Kidney (tissue), 14 donors: ENCODE data around the gene SPTBN1. TPM values are rescaled to one million over a fixed set of nuclear protein-coding genes. Genes with fewer than 3 reads are reported as not detected.

ENCODE experiments used
- DNase-seq, 5 donors: peaks; one replicate each; pipeline ENCODE4 v3.0.0-alpha.2; 2013 to 2020
- FAIRE-seq: peaks from 2 replicates; lab custom pipeline; 2012; peaks lifted over from hg19 to GRCh38; lab: Jason Lieb, UNC
- H3K27ac ChIP-seq, 2 donors: one replicate each; pipeline ENCODE4 v1.7.0; 2013; ENCODE audit warnings: low read depth in 2 of 2, low read length in 2 of 2, inconsistent platforms in 1 of 2
- H3K27me3 ChIP-seq: one replicate; pipeline ENCODE4 v1.7.1; 2013; ENCODE audit warnings: low read length, inconsistent platforms; ENCODE audit not compliant: control insufficient read depth, insufficient read depth
- H3K36me3 ChIP-seq, 3 donors: one replicate each; pipeline versions ENCODE4 v1.7.0 to v1.7.1; 2013; ENCODE audit warnings: low read length in 3 of 3, control low read depth in 1 of 3, inconsistent platforms in 1 of 3; ENCODE audit not compliant: insufficient read depth in 3 of 3, control insufficient read depth in 2 of 3
- H3K4me1 ChIP-seq, 3 donors: one replicate each; pipeline versions ENCODE4 v1.7.0 to v1.7.1; 2013; ENCODE audit warnings: low read length in 3 of 3, inconsistent platforms in 1 of 3, low read depth in 1 of 3; ENCODE audit not compliant: control insufficient read depth in 2 of 3, insufficient read depth in 2 of 3
- H3K4me3 ChIP-seq, 3 donors: one replicate each; pipeline versions ENCODE4 v1.7.0 to v1.8.1; 2013; ENCODE audit warnings: low read length in 3 of 3, control low read depth in 1 of 3, inconsistent platforms in 1 of 3
- H3K9ac ChIP-seq, 3 donors: one replicate each; pipeline versions ENCODE4 v1.7.0 to v1.7.1; 2013; ENCODE audit warnings: low read length in 3 of 3, control low read depth in 1 of 3, inconsistent platforms in 1 of 3
- H3K9me3 ChIP-seq, 3 donors: one replicate each; pipeline versions ENCODE4 v1.7.0 to v1.7.1; 2013; ENCODE audit warnings: low read length in 3 of 3, control low read depth in 1 of 3, inconsistent platforms in 1 of 3; ENCODE audit not compliant: control insufficient read depth in 2 of 3, insufficient read depth in 1 of 3
- intact Hi-C: fragments of 100-400 bp; cut with DNase I; formaldehyde crosslinking; loops from one replicate; pipeline ENCODE4 v1.11.1; 2022
- polyA plus RNA-seq: library from polyadenylated mRNA; stranded (reverse); fragments of 350-450 nt; fragmentation: Illumina TruSeq; extraction: RNeasy Lipid Tissue Mini Kit (QIAGEN cat#74804); gene quantifications from one replicate; pipeline ENCODE4 v1.2.3, GENCODE V29; 2014; ENCODE audit warnings: low read depth, low replicate concordance; ENCODE audit not compliant: insufficient read depth
- total RNA-seq: library from RNA; stranded (reverse); fragmentation: NEBNext Ultra II Directional; extraction: Animal tissue kit (Norgen Biotek cat#: 25700); gene quantifications from one replicate; pipeline ENCODE4 v1.2.1, GENCODE V29; 2021
- TF ChIP-seq, protein P1 (sequence below): IDR thresholded peaks from 3 replicates; pipeline ENCODE4 v1.5.1; 2012; ENCODE audit warnings: mild to moderate bottlenecking, moderate library complexity, borderline replicate concordance; ENCODE audit not compliant: insufficient read depth; ENCODE audit errors: extremely low read depth
- donor health status: control.
- donor health status: control.
- donor health status: control.
- donor health status: control.
- donor health status: control.
- donor health status: DM: yes; HTN: yes; CAD: no.
- donor health status: Normal renal cell carcinoma (clear cell type).

Gene SPTBN1
- total and polyA plus RNA-seq, 2 donors from 2014 or later = 93.2 to 313 TPM

DNA sequence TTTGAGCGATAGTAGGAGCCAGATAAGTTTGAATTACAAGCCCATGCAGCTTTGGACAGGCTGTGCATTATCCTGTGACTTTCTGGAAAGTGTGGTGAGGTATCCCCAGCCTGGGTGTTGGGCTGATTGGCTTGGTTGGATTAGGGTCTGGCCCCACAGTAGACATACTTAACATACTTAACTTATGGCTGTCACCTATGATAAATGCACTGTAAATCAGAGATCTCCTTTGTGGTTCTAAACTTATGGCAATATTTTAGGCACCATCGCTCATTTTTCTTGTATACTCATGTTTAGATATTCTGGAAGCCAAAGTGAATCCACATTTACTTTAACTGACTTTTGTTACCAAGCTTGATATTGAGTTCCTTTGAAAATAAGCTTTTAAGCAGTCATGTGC is 54.8 kb downstream of the SPTBN1 start:
- intact Hi-C loops = no loop called here
- Histone ChIP-seq H3K9me3 (no peaks in the 10 kb centered on the region), H3K27me3 (no peaks in the 10 kb centered on the region), H3K9ac (no peak overlapping the region), H3K36me3 (no peaks in the 10 kb centered on the region), H3K4me1 (peaks cover 0 to 15% (median 4%) of the 10 kb centered on the region in 3 donors), H3K27ac (no peak overlapping the region), H3K4me3 (no peak overlapping the region)
- FAIRE-seq (no peak), DNase-seq (no peak)
- TF ChIP-seq, protein P1, sequence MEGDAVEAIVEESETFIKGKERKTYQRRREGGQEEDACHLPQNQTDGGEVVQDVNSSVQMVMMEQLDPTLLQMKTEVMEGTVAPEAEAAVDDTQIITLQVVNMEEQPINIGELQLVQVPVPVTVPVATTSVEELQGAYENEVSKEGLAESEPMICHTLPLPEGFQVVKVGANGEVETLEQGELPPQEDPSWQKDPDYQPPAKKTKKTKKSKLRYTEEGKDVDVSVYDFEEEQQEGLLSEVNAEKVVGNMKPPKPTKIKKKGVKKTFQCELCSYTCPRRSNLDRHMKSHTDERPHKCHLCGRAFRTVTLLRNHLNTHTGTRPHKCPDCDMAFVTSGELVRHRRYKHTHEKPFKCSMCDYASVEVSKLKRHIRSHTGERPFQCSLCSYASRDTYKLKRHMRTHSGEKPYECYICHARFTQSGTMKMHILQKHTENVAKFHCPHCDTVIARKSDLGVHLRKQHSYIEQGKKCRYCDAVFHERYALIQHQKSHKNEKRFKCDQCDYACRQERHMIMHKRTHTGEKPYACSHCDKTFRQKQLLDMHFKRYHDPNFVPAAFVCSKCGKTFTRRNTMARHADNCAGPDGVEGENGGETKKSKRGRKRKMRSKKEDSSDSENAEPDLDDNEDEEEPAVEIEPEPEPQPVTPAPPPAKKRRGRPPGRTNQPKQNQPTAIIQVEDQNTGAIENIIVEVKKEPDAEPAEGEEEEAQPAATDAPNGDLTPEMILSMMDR = no peak

DNA sequence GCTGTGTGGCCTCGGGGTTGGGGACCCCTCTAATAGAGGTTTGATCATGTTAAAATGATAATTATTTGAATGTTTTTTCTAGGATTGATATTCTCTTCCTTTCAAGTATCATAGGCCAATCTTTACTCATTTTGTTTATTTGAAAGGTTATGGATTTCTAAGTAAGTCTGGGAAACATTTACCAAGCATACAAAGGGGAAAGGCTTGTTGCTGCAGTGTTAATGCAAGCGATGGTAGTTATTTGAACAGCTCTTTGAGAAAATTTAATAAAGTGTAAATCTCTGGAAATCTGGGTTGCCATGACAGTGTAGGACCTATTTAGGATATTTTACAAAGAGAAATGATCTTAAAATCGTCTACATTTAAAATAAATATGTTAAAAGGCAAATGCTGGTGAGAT is 56.1 kb downstream of the SPTBN1 start:
- peaks cover 0 to 15% (median 4%) of the 10 kb centered on the region in 3 donors for H3K4me1 ChIP-seq
- FAIRE-seq (no peak), DNase-seq (no peak)
- no peaks in the 10 kb centered on the region for H3K27me3 ChIP-seq
- H3K27ac ChIP-seq = no peak overlapping the region
- TF ChIP-seq, protein P1 = no peak
- H3K36me3 ChIP-seq = no peaks in the 10 kb centered on the region
- H3K9me3 ChIP-seq = no peaks in the 10 kb centered on the region
- no peak overlapping the region for H3K4me3 ChIP-seq
- intact Hi-C loops = no loop called here
- H3K9ac ChIP-seq = no peak overlapping the region

DNA sequence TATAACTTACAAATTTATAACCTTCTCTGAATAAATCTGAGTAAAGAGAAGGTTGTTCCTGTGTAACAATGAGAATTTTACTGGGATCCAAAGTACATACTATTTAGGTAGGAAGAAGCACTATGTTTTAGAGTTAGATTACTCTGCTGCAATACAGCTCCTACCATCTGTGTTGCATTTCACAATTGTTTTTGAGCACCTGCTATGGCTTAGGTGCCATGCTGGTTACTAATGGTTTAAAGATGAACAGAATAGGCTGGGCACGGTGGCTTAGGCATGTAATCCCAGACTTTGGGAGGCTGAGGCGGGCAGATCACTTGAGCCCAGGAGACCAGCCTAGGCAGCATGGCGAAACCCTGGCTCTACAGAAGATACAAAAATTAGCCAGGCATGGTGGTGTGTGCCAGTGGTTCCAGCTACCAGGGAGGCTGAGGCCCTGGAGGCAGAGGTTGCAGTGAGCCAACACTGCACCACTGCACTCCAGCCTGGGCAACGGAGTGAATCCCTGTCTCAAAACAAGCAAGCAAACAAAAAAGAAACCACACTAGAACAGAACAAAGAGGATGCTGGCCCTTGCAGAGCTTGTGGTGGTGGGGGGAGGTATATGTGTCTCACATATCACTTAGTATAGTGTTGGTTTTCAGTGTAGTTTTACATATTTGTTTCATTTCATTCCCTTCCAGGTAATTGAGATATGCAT is 56.7 kb downstream of the SPTBN1 start:
- FAIRE-seq = no peak
- no peak overlapping the region for H3K27ac ChIP-seq

More for the DNA sequence above, 56.7 kb downstream of the SPTBN1 start:
- no peak for DNase-seq
- intact Hi-C loops = no loop called here
- H3K9me3 ChIP-seq = no peaks in the 10 kb centered on the region
- peaks cover 0 to 15% (median 4%) of the 10 kb centered on the region in 3 donors for H3K4me1 ChIP-seq
- no peaks in the 10 kb centered on the region for H3K27me3 ChIP-seq
- no peaks in the 10 kb centered on the region for H3K36me3 ChIP-seq
- TF ChIP-seq, protein P1 = no peak
- H3K9ac ChIP-seq = no peak overlapping the region
- H3K4me3 ChIP-seq = no peak overlapping the region
